ENCODE measurements around the gene KCNJ10. TPM values are rescaled to one million over a fixed set of nuclear protein-coding genes. Genes with fewer than 3 reads are reported as not detected.

Gene KCNJ10
- total and polyA plus RNA-seq, 2 of the 13 experiments (the other 11 are each of a cell fraction or from before 2014, with no cell fraction given) = 4.4 to 10.3 TPM

GRCh38 chr1:160007577-160008200, 62.3 kb downstream of the KCNJ10 start:
- POLR2A ChIA-PET = no interaction called here
- FAIRE-seq (peak; percentile 81), ATAC-seq (no peak)
- TF ChIP-seq ZNF256 (CRISPR knock-in tag; conservative IDR thresholded peaks at IDR 0.05) (no peak), ZNF260 (CRISPR knock-in tag; IDR thresholded peaks at IDR 0.05; ENCODE audit: borderline replicate concordance, low read depth) (no peak), GPBP1L1 (CRISPR knock-in tag; IDR thresholded peaks at IDR 0.05) (no peak), RAD21 (CRISPR knock-in tag; IDR thresholded peaks at IDR 0.05) (peak; percentile 56; the same call in 1 of the 2 replicates), LBX2 (CRISPR knock-in tag; IDR thresholded peaks at IDR 0.05; ENCODE audit: borderline replicate concordance) (no peak), CTCF (CRISPR knock-in tag; IDR thresholded peaks at IDR 0.05) (peak; percentile 73), STAG1 (CRISPR knock-in tag; IDR thresholded peaks at IDR 0.05) (peak; percentile 77), BHLHE40 (IDR thresholded peaks at IDR 0.05; ENCODE audit: low read length) (no peak), THYN1 (CRISPR knock-in tag; IDR thresholded peaks at IDR 0.05; ENCODE audit: borderline replicate concordance, low read depth) (no peak), NFAT5 (CRISPR knock-in tag; IDR thresholded peaks at IDR 0.05) (no peak), ZHX1 (CRISPR knock-in tag; IDR thresholded peaks at IDR 0.05; ENCODE audit: low read depth) (no peak)

More at GRCh38 chr1:160007577-160008200, 62.3 kb downstream of the KCNJ10 start:
- DNase-seq (ENCODE audit: low spot score) = peak; percentile 41
- Histone ChIP-seq H3K4me1 (ENCODE audit: insufficient read depth, low read length) (no peaks in the 10 kb centered on the region), H3K27me3 (ENCODE audit: control insufficient read depth in 1 of 2, insufficient read depth in 2 of 2, low read length in 2 of 2) (0 out of 5 replicates have a peak, but pooled peaks cover 0 to 7% of the 10 kb centered on the region in 2 experiments), H3K79me2 (ENCODE audit: insufficient read depth, low read length) (no peaks in the 10 kb centered on the region), H3K9ac (ENCODE audit: insufficient read depth, low read depth, low read length) (no peak overlapping the region), H3K36me3 (replicated peaks in 1 of 2; ENCODE audit: control insufficient read depth in 1 of 2, insufficient read depth in 2 of 2, low read length in 2 of 2) (no peaks in the 10 kb centered on the region), H3K27ac (ENCODE audit: extremely low read length, insufficient read depth, low read length) (no peak overlapping the region), H3K4me3 (replicated peaks in 1 of 3; ENCODE audit: insufficient read depth in 1 of 3, low read depth in 2 of 3, low read length in 3 of 3) (no peak overlapping the region), H3K9me3 (ENCODE audit: low read length) (no peaks in the 10 kb centered on the region), H2AFZ (ENCODE audit: low read length) (no peak overlapping the region), H3K4me2 (ENCODE audit: low read depth, low read length) (no peak overlapping the region), H4K20me1 (ENCODE audit: insufficient read depth, low read length) (no peaks in the 10 kb centered on the region)
- in situ Hi-C loops (cut with HindIII; ENCODE audit: extremely low pct_ligation_motif_present, low pct_unique_long_range_greater_than_20kb) (loop anchor here (5.0 kb wide), 2 partner anchors 70 to 210 kb away; no protein-coding TSS in a partner anchor), intact Hi-C loops (cut with micrococcal nuclease; ENCODE audit: unreplicated experiment) (loop anchor here (1.0 to 2.0 kb wide), 3 partner anchors 37 to 209 kb away; no protein-coding TSS in a partner anchor)
- no TSS peak for BruUV-seq (replicated peaks)
- CTCF ChIA-PET (ENCODE audit: low intra/inter-chr PET ratio, low total read pairs) = interaction anchor here (1.1 to 4.3 kb wide), 8 partner anchors 62 to 227 kb away, joined by 3 to 57 read pairs (median 7); partner anchors contain the start of genes DUSP23 and IGSF9
- WGBS (ENCODE audit: low lambda C conversion rate) = 33% methylated on average over 3 of the region's 3 CpGs

Data from HepG2 (cell line).